GM13977 (cell line): Measurements from ENCODE around the gene CDH2.

Experiments
- DNase-seq: peaks from one replicate; pipeline ENCODE4 v3.0.0; 2012; ENCODE audit warnings: low spot score
- in situ Hi-C: fragments of 300-500 bp; cut with MboI; formaldehyde crosslinking; loops from one replicate; pipeline ENCODE4 v1.12.0; 2022; ENCODE audit warnings: low sequenced_read_pairs, low pct_unique_long_range_greater_than_20kb, mixed read lengths, inconsistent platforms; ENCODE audit not compliant: unreplicated experiment
- TF ChIP-seq, protein P1 (sequence below): IDR thresholded peaks from 2 replicates; pipeline ENCODE4 v1.5.1; 2012; ENCODE audit warnings: mild to moderate bottlenecking, control low read depth; ENCODE audit not compliant: insufficient read depth; ENCODE audit errors: extremely low read depth, missing control alignments

The CDH2 gene

DNA sequence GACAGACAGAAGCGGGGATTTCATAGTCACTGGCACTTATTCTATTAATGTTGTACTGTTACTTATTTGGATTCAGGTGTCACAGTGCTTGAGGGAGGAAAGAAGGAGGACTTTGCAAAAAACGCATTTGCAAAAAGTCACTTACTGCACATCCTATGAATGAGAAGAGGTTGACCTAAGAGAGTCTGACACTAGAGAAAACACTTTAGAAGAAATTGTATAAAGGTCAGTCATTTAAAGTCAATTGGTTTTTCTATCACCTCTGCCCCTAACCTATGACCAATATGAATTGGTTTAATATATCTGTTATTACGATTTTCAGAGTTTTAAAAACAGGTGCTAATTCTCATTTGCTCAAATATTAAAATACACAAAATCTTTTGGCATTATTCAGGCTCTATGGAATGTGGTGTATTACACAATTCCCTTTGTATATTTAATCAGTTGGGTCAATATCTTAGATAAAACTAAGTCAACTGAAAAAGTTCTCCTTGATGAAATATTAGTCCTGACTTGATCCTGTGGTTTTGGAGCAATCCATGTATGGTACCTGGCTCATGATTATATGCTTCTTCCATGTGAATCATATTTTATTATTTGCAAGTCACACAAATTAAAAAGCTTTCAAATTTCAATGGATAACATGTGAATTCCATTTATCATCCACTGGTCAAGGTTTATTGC, 157.4 kb downstream of the CDH2 start:
- no peak for DNase-seq
- TF ChIP-seq, protein P1, sequence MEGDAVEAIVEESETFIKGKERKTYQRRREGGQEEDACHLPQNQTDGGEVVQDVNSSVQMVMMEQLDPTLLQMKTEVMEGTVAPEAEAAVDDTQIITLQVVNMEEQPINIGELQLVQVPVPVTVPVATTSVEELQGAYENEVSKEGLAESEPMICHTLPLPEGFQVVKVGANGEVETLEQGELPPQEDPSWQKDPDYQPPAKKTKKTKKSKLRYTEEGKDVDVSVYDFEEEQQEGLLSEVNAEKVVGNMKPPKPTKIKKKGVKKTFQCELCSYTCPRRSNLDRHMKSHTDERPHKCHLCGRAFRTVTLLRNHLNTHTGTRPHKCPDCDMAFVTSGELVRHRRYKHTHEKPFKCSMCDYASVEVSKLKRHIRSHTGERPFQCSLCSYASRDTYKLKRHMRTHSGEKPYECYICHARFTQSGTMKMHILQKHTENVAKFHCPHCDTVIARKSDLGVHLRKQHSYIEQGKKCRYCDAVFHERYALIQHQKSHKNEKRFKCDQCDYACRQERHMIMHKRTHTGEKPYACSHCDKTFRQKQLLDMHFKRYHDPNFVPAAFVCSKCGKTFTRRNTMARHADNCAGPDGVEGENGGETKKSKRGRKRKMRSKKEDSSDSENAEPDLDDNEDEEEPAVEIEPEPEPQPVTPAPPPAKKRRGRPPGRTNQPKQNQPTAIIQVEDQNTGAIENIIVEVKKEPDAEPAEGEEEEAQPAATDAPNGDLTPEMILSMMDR = no peak
- in situ Hi-C loops = no loop called here

DNA sequence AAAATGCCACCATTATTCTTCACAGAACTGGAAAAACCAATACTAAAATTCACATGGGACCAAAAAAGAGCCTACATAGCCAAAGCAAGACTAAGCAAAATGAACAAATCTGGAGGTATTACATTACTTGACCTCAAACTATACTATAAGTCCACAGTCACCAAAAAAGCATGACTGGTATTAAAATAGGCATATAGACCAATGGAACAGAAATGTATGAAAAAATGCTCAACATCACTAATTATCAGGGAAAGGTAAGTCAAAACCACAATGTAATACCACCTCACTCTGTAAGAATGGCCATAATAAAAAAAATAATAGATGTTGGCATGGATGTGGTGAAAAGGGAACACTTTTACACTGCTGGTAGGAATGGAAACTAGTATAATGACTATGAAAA, 158.6 kb downstream of the CDH2 start:
- in situ Hi-C loops = no loop called here
- no peak for DNase-seq
- TF ChIP-seq, protein P1 = no peak

DNA sequence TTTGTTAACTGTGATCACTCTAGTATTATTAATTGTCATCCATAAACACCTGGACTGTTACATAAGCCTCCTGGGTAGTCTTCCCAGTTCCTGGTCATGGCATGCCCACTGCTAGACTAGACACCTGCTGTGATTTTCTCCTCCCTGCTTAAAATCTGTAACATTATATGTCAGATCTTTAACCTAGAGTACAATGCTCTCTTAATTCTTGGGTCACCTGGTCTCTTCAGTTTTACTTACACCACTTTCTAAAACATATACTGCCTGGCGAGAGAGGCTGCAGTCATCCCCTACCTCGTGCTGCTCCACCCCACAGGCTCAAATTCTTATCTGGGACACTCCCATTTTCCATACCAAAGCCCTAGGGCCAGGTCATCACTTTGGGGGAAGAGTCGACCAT, 161.3 kb downstream of the CDH2 start:
- in situ Hi-C loops = no loop called here
- TF ChIP-seq, protein P1 = no peak
- no peak for DNase-seq

- TF ChIP-seq, protein P1 = no peak
- in situ Hi-C loops = no loop called here
- DNase-seq = no peak
Observed at GRCh38 chr18:28013066-28013465, 163.9 kb downstream of the CDH2 start.

DNA sequence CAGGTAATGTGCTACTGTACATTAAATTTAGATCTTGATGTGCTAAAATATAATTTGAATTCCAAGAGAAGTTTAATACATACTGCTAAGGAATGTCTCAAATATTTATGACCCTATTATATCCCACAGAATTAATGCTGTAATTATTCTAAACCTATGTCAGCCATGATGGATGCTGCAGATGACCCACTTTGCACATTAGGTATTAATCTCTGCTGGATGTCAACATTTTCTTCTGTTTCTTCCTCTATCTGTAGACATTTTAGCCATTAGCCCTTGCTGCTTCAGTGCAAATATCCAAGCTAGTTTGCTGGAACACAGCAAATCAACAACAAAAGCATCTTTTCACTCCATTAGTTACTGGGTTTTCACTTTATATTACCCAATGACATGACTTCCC, 164.6 kb downstream of the CDH2 start:
- DNase-seq = no peak
- in situ Hi-C loops = no loop called here
- TF ChIP-seq, protein P1 = no peak

- TF ChIP-seq, protein P1 = no peak
- DNase-seq = no peak
- in situ Hi-C loops = no loop called here
Observed at GRCh38 chr18:28009589-28009988, 167.3 kb downstream of the CDH2 start.
